GM12872 (cell line): ENCODE data around the gene UTP25.

Experiments
- TF ChIP-seq, protein P1 (sequence below): IDR thresholded peaks from 3 replicates; pipeline ENCODE4 v1.5.1; 2011; ENCODE audit warnings: low read depth, mild to moderate bottlenecking, low read length, moderate library complexity; ENCODE audit not compliant: insufficient read depth

UTP25 gene

DNA sequence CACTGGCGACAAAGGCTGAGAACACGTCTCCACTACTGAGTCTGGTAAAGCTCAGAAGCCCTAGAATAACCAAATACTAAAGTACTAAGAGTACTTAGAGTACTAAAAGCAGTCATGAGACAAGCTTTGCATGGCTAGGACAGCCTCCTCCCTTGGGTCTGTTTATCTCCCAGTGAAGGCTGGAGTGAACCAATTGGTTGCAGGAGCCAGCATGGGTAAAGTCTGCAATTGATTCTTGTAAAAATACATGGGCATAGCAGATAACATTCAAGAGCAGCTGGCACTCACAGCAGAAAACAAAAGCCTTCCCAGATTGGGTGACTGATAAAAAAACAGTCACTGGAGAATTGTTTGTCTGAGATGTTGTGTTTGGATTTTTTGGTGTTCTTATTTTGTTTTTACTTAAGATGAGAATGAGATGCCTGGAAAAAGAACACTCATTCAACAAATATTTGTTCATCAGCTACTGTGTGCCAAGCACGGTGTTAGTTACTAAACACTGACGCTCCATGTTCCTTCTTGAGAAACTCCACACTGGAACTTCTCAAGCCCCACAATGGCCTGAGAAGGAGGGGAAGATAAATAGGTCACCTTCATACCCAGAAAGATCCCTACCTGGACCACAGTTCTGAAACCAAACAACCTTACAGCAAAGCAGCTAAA lies 25.5 kb upstream of the UTP25 start:
- TF ChIP-seq, protein P1, sequence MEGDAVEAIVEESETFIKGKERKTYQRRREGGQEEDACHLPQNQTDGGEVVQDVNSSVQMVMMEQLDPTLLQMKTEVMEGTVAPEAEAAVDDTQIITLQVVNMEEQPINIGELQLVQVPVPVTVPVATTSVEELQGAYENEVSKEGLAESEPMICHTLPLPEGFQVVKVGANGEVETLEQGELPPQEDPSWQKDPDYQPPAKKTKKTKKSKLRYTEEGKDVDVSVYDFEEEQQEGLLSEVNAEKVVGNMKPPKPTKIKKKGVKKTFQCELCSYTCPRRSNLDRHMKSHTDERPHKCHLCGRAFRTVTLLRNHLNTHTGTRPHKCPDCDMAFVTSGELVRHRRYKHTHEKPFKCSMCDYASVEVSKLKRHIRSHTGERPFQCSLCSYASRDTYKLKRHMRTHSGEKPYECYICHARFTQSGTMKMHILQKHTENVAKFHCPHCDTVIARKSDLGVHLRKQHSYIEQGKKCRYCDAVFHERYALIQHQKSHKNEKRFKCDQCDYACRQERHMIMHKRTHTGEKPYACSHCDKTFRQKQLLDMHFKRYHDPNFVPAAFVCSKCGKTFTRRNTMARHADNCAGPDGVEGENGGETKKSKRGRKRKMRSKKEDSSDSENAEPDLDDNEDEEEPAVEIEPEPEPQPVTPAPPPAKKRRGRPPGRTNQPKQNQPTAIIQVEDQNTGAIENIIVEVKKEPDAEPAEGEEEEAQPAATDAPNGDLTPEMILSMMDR = no peak

- TF ChIP-seq, protein P1 = no peak
These were observed 25.0 kb upstream of the UTP25 start for GRCh38 chr1:209802780-209803152.

GRCh38 chr1:209803568-209803967 lies 24.2 kb upstream of the UTP25 start:
- TF ChIP-seq, protein P1 = no peak

DNA sequence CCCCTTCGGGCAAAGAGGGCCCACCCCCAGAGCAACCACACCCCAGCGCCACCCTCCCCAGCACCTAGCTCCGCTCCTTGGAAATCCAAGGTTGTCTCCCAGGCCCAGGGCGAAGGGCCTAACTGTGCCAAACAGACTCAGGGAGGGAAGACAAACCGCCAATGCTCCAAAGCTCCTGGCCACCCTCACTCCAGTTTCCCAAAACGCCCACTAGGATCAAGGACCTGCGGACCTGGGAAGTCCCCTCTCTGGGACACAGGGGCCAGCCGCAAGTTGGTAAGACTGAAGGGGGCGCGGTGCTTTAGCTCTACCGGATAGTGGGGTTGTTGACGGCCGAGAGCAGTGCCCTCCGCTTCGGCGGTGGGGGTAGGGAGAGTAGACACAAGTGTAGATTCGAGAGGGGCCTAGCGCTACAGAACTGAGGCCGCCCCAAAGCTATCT lies 22.4 kb upstream of the UTP25 start:
- TF ChIP-seq, protein P1 = no peak

DNA sequence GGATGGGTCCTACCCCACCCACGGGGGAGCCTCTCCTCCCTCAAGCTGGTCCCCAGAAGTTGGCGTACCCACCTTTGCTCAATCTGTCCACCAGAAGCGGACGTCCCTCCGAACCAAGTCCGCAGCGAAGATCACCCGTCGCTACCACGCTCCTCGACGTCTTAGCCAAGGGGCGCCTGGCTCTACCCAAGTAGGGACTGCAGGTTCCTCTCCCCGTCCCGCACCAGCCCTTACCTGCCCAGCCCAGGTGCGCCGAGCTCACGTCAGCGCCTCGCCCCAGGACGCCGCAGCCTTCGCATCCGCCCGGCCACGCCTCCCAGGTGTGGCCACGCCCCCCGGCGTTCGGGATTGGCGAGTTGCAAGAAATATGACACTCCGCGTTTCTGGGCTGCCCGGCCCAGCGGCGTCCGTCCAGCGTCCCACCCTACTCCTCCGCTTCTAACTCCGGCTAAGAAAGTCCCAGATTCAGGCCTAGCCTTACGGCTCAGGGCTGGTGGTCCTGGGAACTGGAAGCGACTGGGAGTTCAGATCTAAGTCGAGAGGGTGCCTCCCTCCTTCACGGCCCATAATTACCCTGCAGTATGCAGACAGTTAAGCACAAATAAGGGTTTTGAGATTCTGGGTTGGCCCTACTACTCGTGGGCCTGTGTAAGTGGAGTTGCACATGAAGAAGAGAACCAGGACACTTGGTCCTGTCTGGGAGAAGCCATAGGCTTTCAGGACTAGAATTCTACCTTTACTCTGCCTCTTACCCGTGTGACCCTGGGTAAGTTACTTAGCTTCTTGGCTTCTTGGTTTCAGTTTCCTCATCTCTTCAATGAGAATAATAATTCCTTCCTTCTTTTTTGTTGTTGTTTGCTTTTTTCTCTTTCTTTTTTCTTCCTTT lies 21.7 kb upstream of the UTP25 start, which contains the start of gene IRF6:
TSS of gene IRF6 (minus strand) at position 268 of the 886 bp plus-strand sequence. CDS start 4,729 bp downstream, outside the sequence.
- TF ChIP-seq, protein P1 = no peak

- TF ChIP-seq, protein P1 = no peak
These were observed 20.3 kb upstream of the UTP25 start for GRCh38 chr1:209807509-209807908.

GRCh38 chr1:209808059-209808581 lies 19.7 kb upstream of the UTP25 start:
- TF ChIP-seq, protein P1 = no peak
